Muscle layer of colon (tissue), 2 donors: Measurements from ENCODE around the gene CORT.
"Not testable (repeated sequence)": the region's sequence is repeated elsewhere in the genome, so short reads cannot be mapped to it uniquely, and the experiment has no call there.

Experiments
- H3K27ac ChIP-seq: one replicate; pipeline ENCODE4 v1.7.0; 2013; ENCODE audit warnings: low read depth, mild to moderate bottlenecking, low read length, moderate library complexity
- H3K27me3 ChIP-seq, 2 donors: one replicate each; pipeline ENCODE4 v1.7.0; 2013; ENCODE audit warnings: low read length in 2 of 2, mild to moderate bottlenecking in 2 of 2; ENCODE audit not compliant: insufficient read depth in 2 of 2, control insufficient read depth in 1 of 2
- H3K36me3 ChIP-seq: one replicate; pipeline ENCODE4 v1.7.0; 2013; ENCODE audit warnings: mild to moderate bottlenecking, low read length; ENCODE audit not compliant: insufficient read depth
- H3K4me1 ChIP-seq: one replicate; pipeline ENCODE4 v1.7.0; 2013; ENCODE audit warnings: mild to moderate bottlenecking, low read length; ENCODE audit not compliant: insufficient read depth
- H3K4me3 ChIP-seq, 2 donors: one replicate each; pipeline ENCODE4 v1.7.0; 2013; ENCODE audit warnings: low read length in 2 of 2, low read depth in 1 of 2, mild to moderate bottlenecking in 1 of 2, moderate library complexity in 1 of 2
- H3K9ac ChIP-seq: one replicate; pipeline ENCODE4 v1.7.0; 2013; ENCODE audit warnings: low read length
- H3K9me3 ChIP-seq: one replicate; pipeline ENCODE4 v1.7.0; 2013; ENCODE audit warnings: mild to moderate bottlenecking, low read length
- donor health status: abdominal sarcoma.
- donor health status: Adenocarcinoma of cecum.

Gene CORT

DNA sequence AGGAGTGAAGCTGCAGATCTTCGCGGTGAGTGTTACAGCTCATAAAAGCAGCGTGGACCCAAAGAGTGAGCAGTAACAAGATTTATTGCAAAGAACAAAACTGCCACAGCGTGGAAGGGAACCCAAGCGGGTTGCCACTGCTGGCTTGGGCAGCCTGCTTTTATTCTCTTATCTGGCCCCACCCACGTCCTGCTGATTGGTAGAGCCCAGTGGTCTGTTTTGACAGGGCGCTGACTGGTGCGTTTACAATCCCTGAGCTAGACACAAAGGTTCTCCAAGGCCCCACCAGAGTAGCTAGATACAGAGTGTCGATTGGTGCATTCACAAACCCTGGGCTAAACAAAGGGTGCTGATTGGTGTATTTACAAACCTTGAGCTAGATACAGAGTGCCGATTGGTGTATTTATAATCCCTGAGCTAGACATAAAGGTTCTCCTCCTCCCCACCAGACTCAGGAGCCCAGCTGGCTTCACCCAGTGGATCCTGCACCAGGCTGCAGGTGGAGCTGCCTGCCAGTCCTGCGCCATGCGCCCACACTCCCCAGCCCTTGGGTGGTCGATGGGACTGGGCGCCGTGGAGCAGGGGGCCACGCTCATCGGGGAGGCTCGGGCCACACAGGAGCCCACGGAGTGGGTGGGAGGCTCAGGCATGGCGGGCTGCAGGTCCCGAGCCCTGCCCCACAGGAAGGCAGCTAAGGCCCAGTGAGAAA is 23.9 kb upstream of the CORT start:
- not testable (repeated sequence) for H3K36me3 ChIP-seq, H3K9me3 ChIP-seq, H3K4me3 ChIP-seq, H3K27me3 ChIP-seq, H3K4me1 ChIP-seq, H3K27ac ChIP-seq, H3K9ac ChIP-seq

GRCh38 chr1:10426535-10426848 is 23.3 kb upstream of the CORT start:
- H3K36me3 ChIP-seq, H3K4me3 ChIP-seq, H3K27me3 ChIP-seq, H3K9ac ChIP-seq, H3K27ac ChIP-seq, H3K9me3 ChIP-seq, H3K4me1 ChIP-seq: not testable (repeated sequence)

DNA sequence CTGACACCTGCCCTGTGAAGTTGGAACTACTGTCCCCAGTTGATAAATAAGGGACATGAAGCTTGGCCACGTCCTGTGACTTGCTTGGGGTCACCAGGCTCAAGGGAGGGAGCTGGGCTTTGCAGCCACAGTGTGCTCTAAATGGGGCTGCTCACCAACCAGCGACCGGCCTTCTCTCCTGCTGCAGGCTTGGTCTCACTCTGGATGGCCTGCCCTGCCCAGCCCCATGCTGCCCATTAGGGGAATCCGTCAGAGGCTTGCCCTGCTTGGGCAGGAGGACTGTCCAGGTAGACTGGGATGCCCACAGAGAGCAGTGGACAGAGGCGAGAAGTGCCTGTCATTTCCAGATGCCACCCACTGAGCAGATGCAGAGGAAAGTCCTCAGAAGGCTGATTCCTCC is 20.8 kb upstream of the CORT start:
- no peak overlapping the region for H3K27ac ChIP-seq
- H3K4me1 ChIP-seq, result peaks cover 3% of the 10 kb centered on the region
- no peaks in the 10 kb centered on the region for H3K9me3 ChIP-seq
- H3K27me3 ChIP-seq, result no peaks in the 10 kb centered on the region
- H3K9ac ChIP-seq, result no peak overlapping the region
- H3K36me3 ChIP-seq, result no peaks in the 10 kb centered on the region
- no peak overlapping the region for H3K4me3 ChIP-seq

DNA sequence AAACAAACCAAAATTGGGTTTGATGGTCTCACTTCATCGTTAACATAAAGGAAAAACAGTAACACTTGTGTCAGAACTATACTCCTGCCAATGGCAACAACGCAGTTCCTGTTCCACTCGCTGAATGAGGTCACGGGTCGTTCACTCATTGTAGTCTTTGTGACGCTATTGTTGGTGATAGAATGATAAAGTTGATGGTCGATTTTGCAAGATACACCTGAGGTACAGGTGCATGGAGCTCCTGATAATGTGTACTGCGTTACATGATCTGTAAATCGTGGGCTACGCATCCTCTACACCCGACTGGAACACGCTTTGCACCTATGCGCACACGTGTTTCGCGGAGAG is 20.0 kb upstream of the CORT start:
- Histone ChIP-seq H3K27ac (no peak overlapping the region), H3K9ac (no peak overlapping the region), H3K4me3 (peak overlapping the region; percentile 86 to 93), H3K27me3 (no peaks in the 10 kb centered on the region), H3K9me3 (no peaks in the 10 kb centered on the region), H3K4me1 (no peaks in the 10 kb centered on the region), H3K36me3 (no peaks in the 10 kb centered on the region)

DNA sequence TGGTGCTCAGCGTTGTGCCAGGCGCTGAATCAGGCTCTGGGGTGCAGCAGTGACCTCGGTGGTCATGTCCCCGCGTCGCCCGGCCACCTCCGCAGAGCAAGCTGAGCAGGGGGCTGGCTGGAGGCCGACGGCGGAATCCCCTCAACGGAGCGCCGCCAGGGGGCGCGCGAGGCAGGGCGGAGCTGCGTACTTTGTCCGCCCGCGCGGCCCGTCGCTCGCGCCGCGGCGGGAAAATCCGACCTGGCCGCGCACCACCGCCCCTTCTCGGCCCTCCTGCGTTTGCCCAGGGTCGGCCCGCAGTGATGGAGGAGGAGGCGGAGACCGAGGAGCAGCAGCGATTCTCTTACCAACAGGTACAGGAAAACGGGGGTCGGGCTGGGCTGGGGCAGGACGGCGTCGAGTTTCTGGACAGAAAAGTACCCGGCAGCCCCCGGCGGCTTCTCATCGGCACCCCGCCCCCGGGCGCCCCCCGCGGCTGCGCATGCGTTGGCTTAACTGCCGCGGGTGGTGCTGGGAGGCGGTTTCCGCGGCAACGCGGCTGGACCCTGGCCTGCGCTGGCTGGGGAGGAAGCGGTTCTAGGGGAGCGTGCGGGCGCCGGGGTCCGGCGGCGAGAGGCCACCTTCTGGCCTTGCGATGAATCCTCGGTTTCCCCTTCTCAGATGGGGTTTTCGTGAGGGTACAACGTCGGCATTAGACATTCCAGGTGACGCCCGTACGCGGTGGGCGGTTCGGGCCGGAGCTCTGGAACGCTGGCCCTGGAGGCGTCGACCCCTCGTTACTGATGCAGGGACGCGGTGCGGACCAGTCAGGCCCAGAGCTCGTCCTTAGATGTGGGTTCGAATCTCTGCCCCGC is 19.4 kb upstream of the CORT start, which contains the start of gene CENPS:
TSS of gene CENPS (plus strand) at position 218 of the 854 bp plus-strand sequence. CDS start at position 303, 85 bp downstream.
- H3K27ac ChIP-seq, result peak within 1 kb of the TSS; percentile 74
- no peaks in the 10 kb centered on the region for H3K27me3 ChIP-seq
- peak within 1 kb of the TSS; percentile 86 to 93 for H3K4me3 ChIP-seq
- H3K36me3 ChIP-seq, result no peaks in the 10 kb centered on the region
- no peaks in the 10 kb centered on the region for H3K4me1 ChIP-seq
- H3K9me3 ChIP-seq, result no peaks in the 10 kb centered on the region
- peak within 1 kb of the TSS; percentile 74 for H3K9ac ChIP-seq

DNA sequence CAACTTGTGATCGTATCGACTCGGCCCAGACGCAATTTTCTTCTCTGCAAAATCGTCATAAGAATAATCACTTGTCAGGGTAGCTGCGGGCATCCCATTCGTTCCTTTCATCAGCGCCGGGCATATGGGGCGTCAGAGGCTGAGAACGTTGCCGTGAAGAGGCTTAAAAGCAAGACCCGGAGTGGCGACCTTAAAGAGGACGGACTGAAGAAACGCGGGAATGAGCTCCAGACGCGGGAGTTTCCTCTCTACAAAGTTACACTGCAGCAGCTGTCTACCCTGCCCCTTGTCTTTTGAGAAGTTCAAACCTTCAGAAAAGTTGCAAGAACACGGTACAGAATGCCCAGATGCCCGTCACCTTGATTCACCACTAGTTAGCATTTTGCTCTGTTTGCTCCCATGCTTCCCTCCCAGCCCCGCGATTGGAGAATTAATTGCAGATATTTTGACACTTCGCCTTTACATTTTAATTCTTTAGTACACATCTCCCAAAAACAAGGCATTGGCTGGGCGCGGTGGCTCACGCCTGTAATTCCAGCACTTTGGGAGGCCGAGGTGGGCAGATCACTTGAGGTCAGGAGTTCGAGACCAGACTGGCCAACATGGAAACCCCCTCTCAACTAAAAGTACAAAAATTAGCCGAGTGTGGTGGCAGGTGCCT is 18.6 kb upstream of the CORT start:
- Histone ChIP-seq H3K9me3 (no peaks in the 10 kb centered on the region), H3K4me1 (no peaks in the 10 kb centered on the region), H3K9ac (peak overlapping the region; percentile 74), H3K27me3 (no peaks in the 10 kb centered on the region), H3K27ac (peak overlapping the region; percentile 74), H3K4me3 (peak overlapping the region; percentile 86 to 93), H3K36me3 (no peaks in the 10 kb centered on the region)

DNA sequence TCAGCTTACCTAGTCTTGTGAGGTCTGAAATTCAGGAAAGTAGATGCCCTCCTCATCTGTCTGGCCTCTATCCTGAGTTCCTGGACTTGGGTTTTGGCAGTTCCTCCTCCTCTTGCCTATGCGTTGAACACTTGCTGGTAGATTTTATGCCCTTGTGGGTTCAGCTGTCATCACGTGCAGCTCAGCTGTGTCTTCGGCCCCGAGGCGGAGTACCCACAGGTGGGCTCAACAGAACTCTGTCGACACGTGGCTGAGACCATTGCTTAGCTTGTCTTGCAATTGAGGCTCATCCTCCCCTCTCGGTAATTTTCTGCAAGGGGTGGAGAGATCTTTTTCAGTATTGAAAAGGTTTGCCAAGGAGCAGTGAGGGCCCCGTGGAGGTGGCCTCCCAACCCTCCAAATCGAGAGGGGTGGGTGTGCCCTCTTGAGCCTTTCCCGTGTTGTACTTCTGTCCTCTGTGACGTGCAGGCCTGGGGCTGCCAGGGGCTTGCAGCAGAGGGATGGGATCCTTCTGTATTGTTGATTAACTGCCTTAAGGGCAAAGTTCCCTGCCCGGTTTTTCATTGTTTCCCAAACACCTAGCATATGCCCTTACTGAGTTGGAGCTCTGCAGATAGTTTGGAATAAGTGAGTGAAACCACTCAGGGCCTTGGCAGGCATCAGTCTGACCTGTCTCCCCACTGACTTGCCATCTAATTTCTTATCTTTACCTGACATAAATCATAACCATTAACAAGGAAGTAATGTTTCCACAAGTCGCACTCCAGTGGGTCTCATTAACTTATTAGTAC is 16.7 kb upstream of the CORT start:
- Histone ChIP-seq H3K27me3 (no peaks in the 10 kb centered on the region), H3K36me3 (no peaks in the 10 kb centered on the region), H3K9ac (no peak overlapping the region), H3K4me1 (no peaks in the 10 kb centered on the region), H3K9me3 (no peaks in the 10 kb centered on the region), H3K4me3 (no peak overlapping the region), H3K27ac (no peak overlapping the region)

DNA sequence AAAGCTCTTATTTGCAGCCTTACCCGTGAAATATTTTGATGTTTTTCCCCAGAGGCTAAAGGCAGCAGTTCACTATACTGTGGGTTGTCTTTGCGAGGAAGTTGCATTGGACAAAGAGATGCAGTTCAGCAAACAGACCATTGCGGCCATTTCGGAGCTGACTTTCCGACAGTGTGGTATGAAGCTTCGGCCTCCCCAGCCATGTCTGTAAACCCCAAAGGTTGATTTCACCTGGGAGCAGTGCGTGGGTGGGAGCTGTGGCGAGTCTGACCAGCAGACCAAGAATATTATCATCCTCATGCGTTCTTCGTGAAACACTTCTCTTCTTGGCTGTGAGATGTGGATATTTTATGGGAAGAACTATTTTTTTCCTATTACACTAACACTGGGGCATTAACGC is 16.0 kb upstream of the CORT start:
- H3K9me3 ChIP-seq, result no peaks in the 10 kb centered on the region
- no peak overlapping the region for H3K9ac ChIP-seq
- H3K27ac ChIP-seq, result no peak overlapping the region
- H3K36me3 ChIP-seq, result no peaks in the 10 kb centered on the region
- no peaks in the 10 kb centered on the region for H3K4me1 ChIP-seq
- no peak overlapping the region for H3K4me3 ChIP-seq
- H3K27me3 ChIP-seq, result no peaks in the 10 kb centered on the region

DNA sequence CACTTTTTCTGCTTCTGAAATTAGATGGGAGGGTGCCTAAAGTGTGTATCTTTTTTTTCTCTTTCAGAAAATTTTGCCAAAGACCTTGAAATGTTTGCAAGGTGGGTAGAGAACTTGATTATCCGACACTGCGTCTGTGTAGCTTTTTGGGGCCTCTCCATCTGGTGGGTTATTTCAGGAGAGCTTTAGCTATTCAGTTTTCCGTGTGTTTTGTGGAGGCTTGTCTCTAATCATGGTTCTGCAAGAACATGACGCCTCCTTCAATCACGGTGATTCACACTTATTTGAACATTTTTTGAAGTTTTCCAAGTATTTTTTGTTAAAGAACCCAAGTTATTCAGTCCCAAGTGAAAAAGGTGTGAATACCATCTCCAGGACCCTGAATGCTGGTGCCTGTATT is 15.2 kb upstream of the CORT start:
- Histone ChIP-seq H3K4me3 (no peak overlapping the region), H3K36me3 (no peaks in the 10 kb centered on the region), H3K27ac (no peak overlapping the region), H3K9ac (no peak overlapping the region), H3K4me1 (no peaks in the 10 kb centered on the region), H3K27me3 (no peaks in the 10 kb centered on the region), H3K9me3 (no peaks in the 10 kb centered on the region)

- Histone ChIP-seq H3K9me3 (no peaks in the 10 kb centered on the region), H3K9ac (no peak overlapping the region), H3K27me3 (no peaks in the 10 kb centered on the region), H3K4me1 (no peaks in the 10 kb centered on the region), H3K27ac (no peak overlapping the region), H3K36me3 (peaks cover 5% of the 10 kb centered on the region), H3K4me3 (no peak overlapping the region)
Observed at GRCh38 chr1:10437052-10437451, 12.8 kb upstream of the CORT start.

DNA sequence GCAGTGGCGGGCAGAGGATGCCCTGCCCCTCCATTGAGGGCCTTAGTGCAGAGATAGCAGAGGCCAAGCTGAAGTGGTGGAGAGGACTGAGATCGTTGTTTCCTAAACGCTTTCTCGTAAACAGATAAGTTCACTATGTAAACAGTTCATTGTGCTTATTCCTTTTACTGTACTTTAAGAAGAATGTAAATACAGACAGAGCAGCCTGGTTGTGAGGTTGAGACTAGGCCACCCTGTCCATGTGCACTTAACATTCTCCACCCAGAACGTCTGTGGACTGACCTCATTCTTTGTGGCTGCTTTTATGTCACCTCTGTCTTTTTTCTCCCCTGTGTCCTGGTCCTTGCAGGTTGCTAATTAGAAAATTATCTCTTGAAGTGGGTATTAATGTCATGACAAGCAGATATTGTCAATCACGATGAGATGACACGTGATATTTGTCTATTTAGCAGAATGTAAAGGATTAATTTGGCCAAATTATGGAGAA is 11.1 kb upstream of the CORT start:
- Histone ChIP-seq H3K9ac (no peak overlapping the region), H3K36me3 (peaks cover 5% of the 10 kb centered on the region), H3K4me3 (no peak overlapping the region), H3K4me1 (no peaks in the 10 kb centered on the region), H3K27ac (no peak overlapping the region), H3K9me3 (no peaks in the 10 kb centered on the region), H3K27me3 (no peaks in the 10 kb centered on the region)
